ENCODE measurements around the gene ARPC4. TPM values are rescaled to one million over a fixed set of nuclear protein-coding genes. Genes with fewer than 3 reads are reported as not detected.

Gene ARPC4
- total and polyA plus RNA-seq, 9 donors = 74.9 to 107 (median 88.2) TPM

- DNase-seq = no peak
- no peak overlapping the region for H3K27ac ChIP-seq (ENCODE audit: low read length)
- H3K27me3 ChIP-seq (ENCODE audit: control insufficient read depth, insufficient read depth, low read length) = no peaks in the 10 kb centered on the region
- no CpG with 5 or more reads among the region's 5 CpGs for WGBS (ENCODE audit: insufficient coverage)
- H3K4me3 ChIP-seq (ENCODE audit: low read length) = no peak overlapping the region
- peaks cover 13% of the 10 kb centered on the region for H3K4me1 ChIP-seq (ENCODE audit: control insufficient read depth, insufficient read depth, low read length)
- H3K9me3 ChIP-seq (replicated peaks; ENCODE audit: control insufficient read depth, low read depth, low read length) = no peaks in the 10 kb centered on the region
- peaks cover 66% of the 10 kb centered on the region for H3K36me3 ChIP-seq (ENCODE audit: control insufficient read depth, insufficient read depth, low read length)
Measured at GRCh38 chr3:9804996-9805395, 12.1 kb downstream of the ARPC4 start.

- 70% methylated on average over 2 of the region's 12 CpGs for WGBS (ENCODE audit: insufficient coverage)
- H3K4me1 ChIP-seq (ENCODE audit: control insufficient read depth, insufficient read depth, low read length) = peaks cover 21% of the 10 kb centered on the region
- no peaks in the 10 kb centered on the region for H3K9me3 ChIP-seq (replicated peaks; ENCODE audit: control insufficient read depth, low read depth, low read length)
- no peak overlapping the region for H3K4me3 ChIP-seq (ENCODE audit: low read length)
- H3K27me3 ChIP-seq (ENCODE audit: control insufficient read depth, insufficient read depth, low read length) = no peaks in the 10 kb centered on the region
- H3K27ac ChIP-seq (ENCODE audit: low read length) = no peak overlapping the region
- peaks cover 58% of the 10 kb centered on the region for H3K36me3 ChIP-seq (ENCODE audit: control insufficient read depth, insufficient read depth, low read length)
- DNase-seq = no peak
Measured at GRCh38 chr3:9806137-9806536, 13.3 kb downstream of the ARPC4 start.

- H3K9me3 ChIP-seq (replicated peaks; ENCODE audit: control insufficient read depth, low read depth, low read length) = no peaks in the 10 kb centered on the region
- H3K36me3 ChIP-seq (ENCODE audit: control insufficient read depth, insufficient read depth, low read length) = peaks cover 54% of the 10 kb centered on the region
Measured at GRCh38 chr3:9806688-9807589, 14.1 kb downstream of the ARPC4 start.

GRCh38 chr3:9807981-9808344 is 15.1 kb downstream of the ARPC4 start:
- DNase-seq = no peak
- Histone ChIP-seq H3K27me3 (ENCODE audit: control insufficient read depth, insufficient read depth, low read length) (no peaks in the 10 kb centered on the region), H3K36me3 (ENCODE audit: control insufficient read depth, insufficient read depth, low read length) (peaks cover 53% of the 10 kb centered on the region), H3K27ac (ENCODE audit: low read length) (no peak overlapping the region), H3K9me3 (replicated peaks; ENCODE audit: control insufficient read depth, low read depth, low read length) (no peaks in the 10 kb centered on the region), H3K4me3 (ENCODE audit: low read length) (no peak overlapping the region), H3K4me1 (ENCODE audit: control insufficient read depth, insufficient read depth, low read length) (peaks cover 21% of the 10 kb centered on the region)
- WGBS (ENCODE audit: insufficient coverage) = no CpG with 5 or more reads among the region's 2 CpGs

More at GRCh38 chr3:9806688-9807589, 14.1 kb downstream of the ARPC4 start:
- H3K4me3 ChIP-seq (ENCODE audit: low read length) = no peak overlapping the region
- H3K4me1 ChIP-seq (ENCODE audit: control insufficient read depth, insufficient read depth, low read length) = peaks cover 21% of the 10 kb centered on the region
- no peak for DNase-seq
- no peak overlapping the region for H3K27ac ChIP-seq (ENCODE audit: low read length)
- WGBS (ENCODE audit: insufficient coverage) = 99% methylated on average over 6 of the region's 7 CpGs
- H3K27me3 ChIP-seq (ENCODE audit: control insufficient read depth, insufficient read depth, low read length) = no peaks in the 10 kb centered on the region

GRCh38 chr3:9808345-9809037 is 15.6 kb downstream of the ARPC4 start:
- Histone ChIP-seq H3K36me3 (ENCODE audit: control insufficient read depth, insufficient read depth, low read length) (peaks cover 52% of the 10 kb centered on the region), H3K27ac (ENCODE audit: low read length) (peak overlapping the region; percentile 90), H3K27me3 (ENCODE audit: control insufficient read depth, insufficient read depth, low read length) (no peaks in the 10 kb centered on the region), H3K9me3 (replicated peaks; ENCODE audit: control insufficient read depth, low read depth, low read length) (no peaks in the 10 kb centered on the region), H3K4me3 (ENCODE audit: low read length) (no peak overlapping the region), H3K4me1 (ENCODE audit: control insufficient read depth, insufficient read depth, low read length) (peaks cover 21% of the 10 kb centered on the region)
- WGBS (ENCODE audit: insufficient coverage) = no CpG with 5 or more reads among the region's 7 CpGs
- DNase-seq = no peak

- H3K36me3 ChIP-seq (ENCODE audit: control insufficient read depth, insufficient read depth, low read length) = peaks cover 48% of the 10 kb centered on the region
- H3K27ac ChIP-seq (ENCODE audit: low read length) = peak overlapping the region; percentile 90
- peaks cover 21% of the 10 kb centered on the region for H3K4me1 ChIP-seq (ENCODE audit: control insufficient read depth, insufficient read depth, low read length)
- 73% methylated on average over 4 of the region's 4 CpGs for WGBS (ENCODE audit: insufficient coverage)
- no peaks in the 10 kb centered on the region for H3K27me3 ChIP-seq (ENCODE audit: control insufficient read depth, insufficient read depth, low read length)
- DNase-seq = no peak
- no peaks in the 10 kb centered on the region for H3K9me3 ChIP-seq (replicated peaks; ENCODE audit: control insufficient read depth, low read depth, low read length)
- H3K4me3 ChIP-seq (ENCODE audit: low read length) = peak overlapping the region; percentile 51
Measured at GRCh38 chr3:9809239-9809614, 16.3 kb downstream of the ARPC4 start.

- peaks cover 21% of the 10 kb centered on the region for H3K4me1 ChIP-seq (ENCODE audit: control insufficient read depth, insufficient read depth, low read length)
- whole genome bisulfite sequencing (ENCODE audit: insufficient coverage) = under 1% methylated on average over 64 of the region's 76 CpGs
- DNase-seq = peak; percentile 84
- H3K36me3 ChIP-seq (ENCODE audit: control insufficient read depth, insufficient read depth, low read length) = peaks cover 42% of the 10 kb centered on the region
- peak within 1 kb of the TSS; percentile 51 for H3K4me3 ChIP-seq (ENCODE audit: low read length)
- H3K9me3 ChIP-seq (replicated peaks; ENCODE audit: control insufficient read depth, low read depth, low read length) = no peaks in the 10 kb centered on the region
- no peaks in the 10 kb centered on the region for H3K27me3 ChIP-seq (ENCODE audit: control insufficient read depth, insufficient read depth, low read length)
- peak within 1 kb of the TSS; percentile 90 for H3K27ac ChIP-seq (ENCODE audit: low read length)
Measured at GRCh38 chr3:9809615-9810432, 16.9 kb downstream of the ARPC4 start, which contains the start of gene TTLL3. Gene TTLL3, plus strand, starts transcription at chr3:9810262. Its CDS starts 400 bp downstream, at chr3:9810662.

GRCh38 chr3:9810433-9810770 is 17.5 kb downstream of the ARPC4 start:
- Histone ChIP-seq H3K27me3 (ENCODE audit: control insufficient read depth, insufficient read depth, low read length) (no peaks in the 10 kb centered on the region), H3K9me3 (replicated peaks; ENCODE audit: control insufficient read depth, low read depth, low read length) (no peaks in the 10 kb centered on the region), H3K4me1 (ENCODE audit: control insufficient read depth, insufficient read depth, low read length) (peaks cover 21% of the 10 kb centered on the region), H3K27ac (ENCODE audit: low read length) (peak overlapping the region; percentile 62), H3K4me3 (ENCODE audit: low read length) (peak overlapping the region; percentile 51), H3K36me3 (ENCODE audit: control insufficient read depth, insufficient read depth, low read length) (peaks cover 41% of the 10 kb centered on the region)
- WGBS (ENCODE audit: insufficient coverage) = 4% methylated on average over 9 of the region's 18 CpGs
- peak; percentile 65 for DNase-seq

GRCh38 chr3:9810846-9811245 is 18.0 kb downstream of the ARPC4 start:
- peaks cover 40% of the 10 kb centered on the region for H3K36me3 ChIP-seq (ENCODE audit: control insufficient read depth, insufficient read depth, low read length)
- WGBS (ENCODE audit: insufficient coverage) = 49% methylated on average over 10 of the region's 10 CpGs
- no peak for DNase-seq
- peak overlapping the region; percentile 62 for H3K27ac ChIP-seq (ENCODE audit: low read length)
- no peaks in the 10 kb centered on the region for H3K9me3 ChIP-seq (replicated peaks; ENCODE audit: control insufficient read depth, low read depth, low read length)
- peak overlapping the region; percentile 51 for H3K4me3 ChIP-seq (ENCODE audit: low read length)
- H3K27me3 ChIP-seq (ENCODE audit: control insufficient read depth, insufficient read depth, low read length) = no peaks in the 10 kb centered on the region
- H3K4me1 ChIP-seq (ENCODE audit: control insufficient read depth, insufficient read depth, low read length) = peaks cover 21% of the 10 kb centered on the region

All from muscle of leg (tissue), 11 donors.